K562 (cell line): ENCODE data around the gene BATF. TPM values are rescaled to one million over a fixed set of nuclear protein-coding genes. Genes with fewer than 3 reads are reported as not detected.

Source experiments
- ADNP ChIP-seq: fragments of 200-800 bp; sonication (Bioruptor generic); IDR thresholded peaks from 2 replicates; pipeline ENCODE4 v1.6.1; 2016; ENCODE audit warnings: missing genetic modification characterization, missing compliant biosample characterization
- KAT7 ChIP-seq: sonication (generic); formaldehyde crosslinking; IDR thresholded peaks from 2 replicates; pipeline ENCODE4 v1.8.0; 2022; ENCODE audit warnings: missing genetic modification reagents, mild to moderate bottlenecking, borderline replicate concordance
- MCM7 ChIP-seq, 2 experiments: fragments of 450-650 bp; IDR thresholded peaks; 2 replicates each; pipeline ENCODE4 v1.6.1; 2016 to 2018
- PTTG1 ChIP-seq: fragments of 450-650 bp; IDR thresholded peaks from 2 replicates; pipeline ENCODE4 v1.6.1; 2016; ENCODE audit warnings: low read depth, mild to moderate bottlenecking, missing genetic modification characterization, missing compliant biosample characterization
- RAD21 ChIP-seq, 2 experiments: fragments of 250-450 bp in 1 of 2; fragments of 450-650 bp in 1 of 2; sonication (Bioruptor Pico) in 1 of 2; formaldehyde crosslinking in 1 of 2; IDR thresholded peaks in 1 of 2; conservative IDR thresholded peaks in 1 of 2; 2 replicates each; pipeline versions ENCODE4 v1.4.0 to v1.8.0; 2020 to 2022; ENCODE audit warnings: mild to moderate bottlenecking in 2 of 2, moderate library complexity in 1 of 2
- SRSF9 ChIP-seq: fragments of 200-400 bp; formaldehyde crosslinking; IDR thresholded peaks from 2 replicates; pipeline ENCODE4 v1.6.1; 2017; ENCODE audit warnings: low read depth, low read length, borderline replicate concordance
- ZNF143 ChIP-seq: sonication (generic); formaldehyde crosslinking; IDR thresholded peaks from 2 replicates; pipeline ENCODE4 v1.9.0; 2022; ENCODE audit warnings: mild to moderate bottlenecking, missing genetic modification reagents
- ZNF584 ChIP-seq: fragments of 200-800 bp; sonication (Bioruptor generic); IDR thresholded peaks from 2 replicates; pipeline ENCODE4 v1.6.1; 2016; ENCODE audit warnings: low read depth, mild to moderate bottlenecking, missing genetic modification characterization, missing compliant biosample characterization
- polyA plus RNA-seq, 8 experiments: library from polyadenylated mRNA; depleted of rRNA in 4 of 8; stranded (reverse) in 5 of 8; unstranded in 3 of 8; fragments of >200 nt; fragmentation: Nextera tagmentation in 2 of 8; fragmentation: Illumina TruSeq in 1 of 8; extraction: Ambion mirVana in 2 of 8; extraction: Trizol in 1 of 8; gene quantifications; 2 replicates each; pipeline versions ENCODE4 v1.2.1 to v1.2.3, GENCODE V29; 2011 to 2014; ENCODE audit warnings: inconsistent platforms in 1 of 8, missing spikeins in 1 of 8
- total RNA-seq, 7 experiments: library from RNA; depleted of rRNA in 6 of 7; stranded (reverse); fragments of >200 nt in 6 of 7; fragmentation: Illumina TruSeq in 2 of 7; extraction: Trizol in 2 of 7; gene quantifications; 2 replicates each; pipeline versions ENCODE4 v1.2.1 to v1.2.3, GENCODE V29; 2011 to 2021; ENCODE audit warnings: low replicate concordance in 1 of 7
- TF ChIP-seq, protein P1 (sequence below): fragments of 200-600 bp; sonication (generic); IDR thresholded peaks from one replicate; pipeline ENCODE4 v1.6.1; 2012; ENCODE audit warnings: mild to moderate bottlenecking, low read depth, low read length, inconsistent platforms

The BATF gene
- total and polyA plus RNA-seq, 9 of the 15 experiments (the other 6 are each of a cell fraction or from before 2014, with no cell fraction given), result 0.13 to 2.1 (median 0.55) TPM; not detected in 2

- TF ChIP-seq, protein P1, sequence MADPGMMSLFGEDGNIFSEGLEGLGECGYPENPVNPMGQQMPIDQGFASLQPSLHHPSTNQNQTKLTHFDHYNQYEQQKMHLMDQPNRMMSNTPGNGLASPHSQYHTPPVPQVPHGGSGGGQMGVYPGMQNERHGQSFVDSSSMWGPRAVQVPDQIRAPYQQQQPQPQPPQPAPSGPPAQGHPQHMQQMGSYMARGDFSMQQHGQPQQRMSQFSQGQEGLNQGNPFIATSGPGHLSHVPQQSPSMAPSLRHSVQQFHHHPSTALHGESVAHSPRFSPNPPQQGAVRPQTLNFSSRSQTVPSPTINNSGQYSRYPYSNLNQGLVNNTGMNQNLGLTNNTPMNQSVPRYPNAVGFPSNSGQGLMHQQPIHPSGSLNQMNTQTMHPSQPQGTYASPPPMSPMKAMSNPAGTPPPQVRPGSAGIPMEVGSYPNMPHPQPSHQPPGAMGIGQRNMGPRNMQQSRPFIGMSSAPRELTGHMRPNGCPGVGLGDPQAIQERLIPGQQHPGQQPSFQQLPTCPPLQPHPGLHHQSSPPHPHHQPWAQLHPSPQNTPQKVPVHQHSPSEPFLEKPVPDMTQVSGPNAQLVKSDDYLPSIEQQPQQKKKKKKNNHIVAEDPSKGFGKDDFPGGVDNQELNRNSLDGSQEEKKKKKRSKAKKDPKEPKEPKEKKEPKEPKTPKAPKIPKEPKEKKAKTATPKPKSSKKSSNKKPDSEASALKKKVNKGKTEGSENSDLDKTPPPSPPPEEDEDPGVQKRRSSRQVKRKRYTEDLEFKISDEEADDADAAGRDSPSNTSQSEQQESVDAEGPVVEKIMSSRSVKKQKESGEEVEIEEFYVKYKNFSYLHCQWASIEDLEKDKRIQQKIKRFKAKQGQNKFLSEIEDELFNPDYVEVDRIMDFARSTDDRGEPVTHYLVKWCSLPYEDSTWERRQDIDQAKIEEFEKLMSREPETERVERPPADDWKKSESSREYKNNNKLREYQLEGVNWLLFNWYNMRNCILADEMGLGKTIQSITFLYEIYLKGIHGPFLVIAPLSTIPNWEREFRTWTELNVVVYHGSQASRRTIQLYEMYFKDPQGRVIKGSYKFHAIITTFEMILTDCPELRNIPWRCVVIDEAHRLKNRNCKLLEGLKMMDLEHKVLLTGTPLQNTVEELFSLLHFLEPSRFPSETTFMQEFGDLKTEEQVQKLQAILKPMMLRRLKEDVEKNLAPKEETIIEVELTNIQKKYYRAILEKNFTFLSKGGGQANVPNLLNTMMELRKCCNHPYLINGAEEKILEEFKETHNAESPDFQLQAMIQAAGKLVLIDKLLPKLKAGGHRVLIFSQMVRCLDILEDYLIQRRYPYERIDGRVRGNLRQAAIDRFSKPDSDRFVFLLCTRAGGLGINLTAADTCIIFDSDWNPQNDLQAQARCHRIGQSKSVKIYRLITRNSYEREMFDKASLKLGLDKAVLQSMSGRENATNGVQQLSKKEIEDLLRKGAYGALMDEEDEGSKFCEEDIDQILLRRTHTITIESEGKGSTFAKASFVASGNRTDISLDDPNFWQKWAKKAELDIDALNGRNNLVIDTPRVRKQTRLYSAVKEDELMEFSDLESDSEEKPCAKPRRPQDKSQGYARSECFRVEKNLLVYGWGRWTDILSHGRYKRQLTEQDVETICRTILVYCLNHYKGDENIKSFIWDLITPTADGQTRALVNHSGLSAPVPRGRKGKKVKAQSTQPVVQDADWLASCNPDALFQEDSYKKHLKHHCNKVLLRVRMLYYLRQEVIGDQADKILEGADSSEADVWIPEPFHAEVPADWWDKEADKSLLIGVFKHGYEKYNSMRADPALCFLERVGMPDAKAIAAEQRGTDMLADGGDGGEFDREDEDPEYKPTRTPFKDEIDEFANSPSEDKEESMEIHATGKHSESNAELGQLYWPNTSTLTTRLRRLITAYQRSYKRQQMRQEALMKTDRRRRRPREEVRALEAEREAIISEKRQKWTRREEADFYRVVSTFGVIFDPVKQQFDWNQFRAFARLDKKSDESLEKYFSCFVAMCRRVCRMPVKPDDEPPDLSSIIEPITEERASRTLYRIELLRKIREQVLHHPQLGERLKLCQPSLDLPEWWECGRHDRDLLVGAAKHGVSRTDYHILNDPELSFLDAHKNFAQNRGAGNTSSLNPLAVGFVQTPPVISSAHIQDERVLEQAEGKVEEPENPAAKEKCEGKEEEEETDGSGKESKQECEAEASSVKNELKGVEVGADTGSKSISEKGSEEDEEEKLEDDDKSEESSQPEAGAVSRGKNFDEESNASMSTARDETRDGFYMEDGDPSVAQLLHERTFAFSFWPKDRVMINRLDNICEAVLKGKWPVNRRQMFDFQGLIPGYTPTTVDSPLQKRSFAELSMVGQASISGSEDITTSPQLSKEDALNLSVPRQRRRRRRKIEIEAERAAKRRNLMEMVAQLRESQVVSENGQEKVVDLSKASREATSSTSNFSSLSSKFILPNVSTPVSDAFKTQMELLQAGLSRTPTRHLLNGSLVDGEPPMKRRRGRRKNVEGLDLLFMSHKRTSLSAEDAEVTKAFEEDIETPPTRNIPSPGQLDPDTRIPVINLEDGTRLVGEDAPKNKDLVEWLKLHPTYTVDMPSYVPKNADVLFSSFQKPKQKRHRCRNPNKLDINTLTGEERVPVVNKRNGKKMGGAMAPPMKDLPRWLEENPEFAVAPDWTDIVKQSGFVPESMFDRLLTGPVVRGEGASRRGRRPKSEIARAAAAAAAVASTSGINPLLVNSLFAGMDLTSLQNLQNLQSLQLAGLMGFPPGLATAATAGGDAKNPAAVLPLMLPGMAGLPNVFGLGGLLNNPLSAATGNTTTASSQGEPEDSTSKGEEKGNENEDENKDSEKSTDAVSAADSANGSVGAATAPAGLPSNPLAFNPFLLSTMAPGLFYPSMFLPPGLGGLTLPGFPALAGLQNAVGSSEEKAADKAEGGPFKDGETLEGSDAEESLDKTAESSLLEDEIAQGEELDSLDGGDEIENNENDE, result no peak
- no peak for TF ChIP-seq MCM7 (IDR thresholded peaks at IDR 0.05)
- no peak for TF ChIP-seq ZNF143 (CRISPR knock-in tag)
- no peak for TF ChIP-seq PTTG1
- TF ChIP-seq ZNF584 (CRISPR knock-in tag), result no peak
- no peak for TF ChIP-seq SRSF9
- TF ChIP-seq RAD21 (CRISPR knock-in tag; conservative IDR thresholded peaks at IDR 0.05 in 1 of 2, IDR thresholded peaks at IDR 0.05 in 1 of 2), result no peak
- no peak for TF ChIP-seq KAT7 (CRISPR knock-in tag)
- no peak for TF ChIP-seq ADNP
Measured at GRCh38 chr14:75533791-75534555, 11.7 kb downstream of the BATF start (continued).
